LNCAP (cell line): Measurements from ENCODE around the gene MMP7.

ENCODE experiments used
- TF ChIP-seq, protein P1 (sequence below): fragments of 450-650 bp; IDR thresholded peaks from 2 replicates; pipeline ENCODE4 v1.5.1; 2017; ENCODE audit warnings: mild to moderate bottlenecking

MMP7 gene

DNA sequence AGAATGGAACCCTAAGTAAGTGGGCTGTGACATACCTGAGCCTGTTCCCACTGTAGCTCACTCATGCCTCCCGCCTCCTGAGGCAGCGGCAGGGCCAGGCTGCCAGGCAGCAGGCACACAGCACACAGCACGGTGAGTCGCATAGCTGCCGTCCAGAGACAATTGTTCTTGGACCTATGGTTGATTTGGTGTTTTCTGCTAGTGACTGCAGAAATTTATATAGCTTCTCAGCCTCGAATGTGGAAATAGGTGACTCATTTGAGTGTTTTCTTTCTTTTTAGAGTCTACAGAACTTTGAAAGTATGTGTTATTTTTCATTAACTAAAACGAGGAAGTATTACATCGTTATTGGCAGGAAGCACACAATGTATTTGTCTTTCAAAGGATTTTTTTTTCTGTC, at the start of gene MMP7:
Gene MMP7, minus strand, starts transcription at position 190 of the 400 bp plus-strand sequence. Its CDS starts 47 bp downstream, at position 143.
- TF ChIP-seq, protein P1, sequence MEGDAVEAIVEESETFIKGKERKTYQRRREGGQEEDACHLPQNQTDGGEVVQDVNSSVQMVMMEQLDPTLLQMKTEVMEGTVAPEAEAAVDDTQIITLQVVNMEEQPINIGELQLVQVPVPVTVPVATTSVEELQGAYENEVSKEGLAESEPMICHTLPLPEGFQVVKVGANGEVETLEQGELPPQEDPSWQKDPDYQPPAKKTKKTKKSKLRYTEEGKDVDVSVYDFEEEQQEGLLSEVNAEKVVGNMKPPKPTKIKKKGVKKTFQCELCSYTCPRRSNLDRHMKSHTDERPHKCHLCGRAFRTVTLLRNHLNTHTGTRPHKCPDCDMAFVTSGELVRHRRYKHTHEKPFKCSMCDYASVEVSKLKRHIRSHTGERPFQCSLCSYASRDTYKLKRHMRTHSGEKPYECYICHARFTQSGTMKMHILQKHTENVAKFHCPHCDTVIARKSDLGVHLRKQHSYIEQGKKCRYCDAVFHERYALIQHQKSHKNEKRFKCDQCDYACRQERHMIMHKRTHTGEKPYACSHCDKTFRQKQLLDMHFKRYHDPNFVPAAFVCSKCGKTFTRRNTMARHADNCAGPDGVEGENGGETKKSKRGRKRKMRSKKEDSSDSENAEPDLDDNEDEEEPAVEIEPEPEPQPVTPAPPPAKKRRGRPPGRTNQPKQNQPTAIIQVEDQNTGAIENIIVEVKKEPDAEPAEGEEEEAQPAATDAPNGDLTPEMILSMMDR: no peak

GRCh38 chr11:102577723-102578122, 47.2 kb upstream of the MMP7 start:
- TF ChIP-seq, protein P1: no peak

GRCh38 chr11:102577182-102577581, 46.6 kb upstream of the MMP7 start:
- TF ChIP-seq, protein P1: no peak

- TF ChIP-seq, protein P1: no peak
Measured at GRCh38 chr11:102576350-102576749, 45.8 kb upstream of the MMP7 start.

- TF ChIP-seq, protein P1: no peak
Measured at GRCh38 chr11:102575012-102575411, 44.5 kb upstream of the MMP7 start.

GRCh38 chr11:102573851-102574250, 43.3 kb upstream of the MMP7 start:
- TF ChIP-seq, protein P1: no peak

- TF ChIP-seq, protein P1: no peak
Measured at GRCh38 chr11:102572554-102573220, 42.1 kb upstream of the MMP7 start.

DNA sequence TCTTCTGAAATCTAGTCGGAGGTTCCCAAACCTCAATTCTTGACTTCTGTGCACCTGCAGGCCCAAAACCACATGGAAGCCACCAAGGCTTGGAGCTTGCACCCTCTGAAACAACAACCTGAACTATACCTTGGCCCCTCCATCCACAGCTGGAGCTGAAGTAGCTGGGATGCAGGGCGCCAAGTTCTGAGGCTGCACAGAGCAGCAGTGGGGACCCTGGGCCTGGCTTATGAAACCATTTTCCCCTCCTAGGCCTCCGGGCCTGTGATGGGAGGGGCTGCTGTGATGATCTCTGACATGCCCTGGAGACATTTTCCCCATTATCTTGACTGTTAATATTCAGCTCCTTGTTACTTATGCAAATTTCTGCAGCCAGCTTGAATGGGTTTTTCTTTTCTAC, 38.3 kb upstream of the MMP7 start:
- TF ChIP-seq, protein P1: no peak
